Esophagus (tissue), 2 donors: Measurements from ENCODE around the gene RHOT1. TPM values are rescaled to one million over a fixed set of nuclear protein-coding genes. Genes with fewer than 3 reads are reported as not detected.
"Not testable (repeated sequence)": the region's sequence is repeated elsewhere in the genome, so short reads cannot be mapped to it uniquely, and the experiment has no call there.

ENCODE experiments used
- H3K27ac ChIP-seq, 2 donors: one replicate each; pipeline ENCODE4 v1.5.1; 2013; ENCODE audit warnings: low read depth in 2 of 2, mild to moderate bottlenecking in 2 of 2, inconsistent platforms in 1 of 2, low read length in 1 of 2, moderate library complexity in 1 of 2
- H3K27me3 ChIP-seq, 2 donors: one replicate each; pipeline ENCODE4 v1.6.1; 2013; ENCODE audit warnings: low read length in 2 of 2, control low read depth in 1 of 2, mild to moderate bottlenecking in 1 of 2; ENCODE audit not compliant: insufficient read depth in 2 of 2, control insufficient read depth in 1 of 2
- H3K36me3 ChIP-seq, 2 donors: one replicate each; pipeline ENCODE4 v1.6.1; 2013; ENCODE audit warnings: low read length in 1 of 2; ENCODE audit not compliant: control insufficient read depth in 2 of 2, insufficient read depth in 2 of 2
- H3K4me1 ChIP-seq, 2 donors: one replicate each; pipeline ENCODE4 v1.6.1; 2013; ENCODE audit warnings: low read length in 1 of 2; ENCODE audit not compliant: control insufficient read depth in 2 of 2, insufficient read depth in 2 of 2
- H3K4me3 ChIP-seq, 2 donors: one replicate each; pipeline ENCODE4 v1.5.1; 2013; ENCODE audit warnings: low read length in 2 of 2, mild to moderate bottlenecking in 2 of 2, low read depth in 1 of 2, moderate library complexity in 1 of 2
- H3K9me3 ChIP-seq, 2 donors: one replicate each; pipeline ENCODE4 v1.6.1; 2013; ENCODE audit warnings: mild to moderate bottlenecking in 2 of 2, low read depth in 1 of 2, low read length in 1 of 2, moderate library complexity in 1 of 2; ENCODE audit not compliant: control insufficient read depth in 2 of 2, insufficient read depth in 1 of 2
- WGBS, 2 donors: extraction: QIAGEN DNeasy Blood & Tissue Kit; methylation state at CpG; one replicate each; pipeline ENCODE4 v1.1.7; 2013; 5-methylcytosine and 5-hydroxymethylcytosine counted together
- polyA plus RNA-seq, 2 donors: library from polyadenylated mRNA; stranded (reverse); fragments of 200-250 nt; gene quantifications; one replicate each; pipeline ENCODE4 v1.2.3, GENCODE V29; 2013
- donor health status: healthy with polysubstance abuse.
- donor health status: Bipolar disorder and iron deficiency.

RHOT1 gene
- polyA plus RNA-seq, 2 donors = 17.7 to 38.3 TPM

DNA sequence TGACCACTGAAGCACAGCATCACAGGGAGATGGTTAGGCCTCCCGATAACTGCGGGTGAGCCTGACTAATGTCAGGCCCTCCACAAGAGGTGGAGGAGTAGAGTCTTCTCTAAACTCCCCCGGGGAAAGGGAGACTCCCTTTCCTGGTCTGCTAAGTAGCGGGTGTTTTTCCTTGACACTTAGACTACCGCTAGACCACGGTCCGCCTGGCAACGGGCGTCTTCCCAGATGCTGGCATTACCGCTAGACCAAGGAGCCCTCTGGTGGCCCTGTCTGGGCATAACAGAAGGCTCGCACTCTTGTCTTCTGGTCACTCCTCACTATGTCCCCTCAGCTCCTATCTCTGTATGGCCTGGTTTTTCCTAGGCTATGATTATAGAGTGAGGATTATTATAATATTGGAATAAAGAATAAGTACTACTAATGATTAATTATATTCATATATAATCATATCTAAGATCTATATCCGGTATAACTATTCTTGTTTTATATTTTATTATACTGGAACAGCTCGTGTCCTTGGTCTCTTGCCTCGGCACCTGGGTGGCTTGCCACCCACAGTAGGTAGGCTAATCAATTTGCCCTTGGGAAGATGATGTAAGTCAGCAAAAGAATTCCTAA, 6.7 kb upstream of the RHOT1 start:
- not testable (repeated sequence) for H3K27ac ChIP-seq, H3K9me3 ChIP-seq, H3K36me3 ChIP-seq, H3K27me3 ChIP-seq, H3K4me1 ChIP-seq, H3K4me3 ChIP-seq
- 46 to 52% methylated on average over 13 of the region's 14 CpGs for WGBS, 2 donors

- WGBS, 2 donors = 87 to 88% methylated on average over 1 of the region's 1 CpG
- H3K4me3 ChIP-seq = no peak overlapping the region
- H3K36me3 ChIP-seq = no peaks in the 10 kb centered on the region
- no peaks in the 10 kb centered on the region for H3K27me3 ChIP-seq
- no peaks in the 10 kb centered on the region for H3K4me1 ChIP-seq
- H3K9me3 ChIP-seq = no peaks in the 10 kb centered on the region
- H3K27ac ChIP-seq = no peak overlapping the region
Observed at GRCh38 chr17:32136856-32137255, 5.4 kb upstream of the RHOT1 start.

DNA sequence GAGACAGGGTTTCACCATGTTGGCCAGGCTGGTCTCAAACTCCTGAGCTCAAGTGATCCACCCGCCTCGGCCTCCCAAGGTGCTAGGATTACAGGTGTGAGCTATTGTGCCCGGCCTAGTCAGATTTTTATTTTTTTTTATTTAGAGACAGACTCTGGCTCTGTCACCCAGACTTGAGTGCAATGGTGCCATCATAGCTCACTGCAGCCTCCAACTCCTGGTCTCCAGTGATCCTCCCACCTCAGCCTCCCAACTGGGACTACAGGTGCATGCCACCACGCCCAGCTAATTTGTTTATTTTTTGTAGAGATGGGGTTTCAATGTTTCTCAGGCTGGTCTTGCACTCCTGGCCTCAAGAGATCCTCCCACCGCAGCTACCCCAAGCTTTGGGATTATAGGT, 2.8 kb upstream of the RHOT1 start:
- not testable (repeated sequence) for H3K36me3 ChIP-seq, H3K9me3 ChIP-seq, H3K27ac ChIP-seq, H3K4me3 ChIP-seq, H3K27me3 ChIP-seq, H3K4me1 ChIP-seq
- WGBS, 2 donors = 91 to 93% methylated on average over 5 of the region's 5 CpGs

- 13 to 15% methylated on average over 3 of the region's 3 CpGs for WGBS, 2 donors
- no peaks in the 10 kb centered on the region for H3K9me3 ChIP-seq
- H3K27me3 ChIP-seq = no peaks in the 10 kb centered on the region
- no peaks in the 10 kb centered on the region for H3K36me3 ChIP-seq
- H3K4me1 ChIP-seq = peaks cover 0 to 2% of the 10 kb centered on the region in 2 donors
- H3K27ac ChIP-seq = peak overlapping the region in 1 of 2 donors; percentile 43
- H3K4me3 ChIP-seq = peak overlapping the region in 1 of 2 donors; percentile 90
Observed at GRCh38 chr17:32141258-32141657, 1.0 kb upstream of the RHOT1 start.

DNA sequence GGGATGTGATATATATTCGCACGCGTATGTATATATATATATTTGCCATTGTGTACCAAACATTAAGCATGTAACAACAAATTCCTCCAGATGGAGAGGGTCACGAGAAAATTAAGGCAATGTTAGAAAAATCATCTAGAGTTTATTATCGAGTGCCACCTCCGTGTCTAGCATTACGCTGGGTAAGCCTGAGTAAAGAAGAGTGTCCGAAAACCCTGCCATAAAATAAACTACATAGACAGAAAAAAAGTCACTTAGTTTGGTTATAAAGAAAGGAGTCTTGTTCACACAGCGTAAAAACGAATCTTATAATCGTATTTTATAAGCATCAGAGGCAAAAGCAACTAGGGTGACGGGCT, 644 bp upstream of the RHOT1 start:
- Histone ChIP-seq H3K4me1 (peaks cover 0 to 2% of the 10 kb centered on the region in 2 donors), H3K27ac (peak overlapping the region; percentile 91 to 97), H3K4me3 (peak overlapping the region; percentile 90 to 96), H3K36me3 (no peaks in the 10 kb centered on the region), H3K27me3 (no peaks in the 10 kb centered on the region), H3K9me3 (no peaks in the 10 kb centered on the region)
- 6 to 8% methylated on average over 12 of the region's 12 CpGs for WGBS, 2 donors

DNA sequence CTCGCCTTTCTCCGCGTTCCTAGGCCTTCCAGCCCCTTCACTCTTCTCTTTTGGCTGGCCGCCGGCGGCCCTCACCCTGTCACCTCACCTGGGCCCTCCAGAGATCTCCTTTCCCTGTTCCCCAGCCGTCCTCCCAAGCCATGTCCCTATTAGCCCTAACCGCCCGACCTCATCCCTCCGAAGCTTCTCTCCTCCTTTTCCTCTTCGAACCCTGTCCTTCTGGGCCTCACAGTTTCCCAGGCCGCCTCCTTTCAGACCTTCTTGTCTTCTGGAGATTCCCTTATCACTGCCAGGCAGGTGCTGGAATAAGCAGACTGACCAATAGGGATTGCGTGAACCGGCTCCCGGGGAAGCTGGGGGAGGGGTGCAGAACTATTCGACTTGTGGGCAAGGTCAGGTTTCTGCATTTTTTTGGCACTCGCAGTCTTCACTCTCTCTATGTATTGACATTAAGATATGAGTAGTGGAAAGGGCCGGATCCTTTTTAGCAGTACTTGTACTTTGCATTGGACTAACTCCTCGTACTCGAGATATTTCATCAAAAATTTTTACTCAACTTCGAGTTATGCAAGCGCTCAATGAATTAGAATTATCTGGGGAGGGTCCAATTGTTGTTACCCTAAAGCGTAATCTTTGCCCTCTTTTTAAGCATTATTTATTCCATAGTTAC, 690 bp downstream of the RHOT1 start:
- peaks cover 0 to 2% of the 10 kb centered on the region in 2 donors for H3K4me1 ChIP-seq
- peak overlapping the region; percentile 90 to 96 for H3K4me3 ChIP-seq
- H3K36me3 ChIP-seq = no peaks in the 10 kb centered on the region
- no peaks in the 10 kb centered on the region for H3K9me3 ChIP-seq
- H3K27ac ChIP-seq = peak overlapping the region; percentile 91 to 97
- WGBS, 2 donors = 2 to 3% methylated on average over 23 of the region's 23 CpGs
- no peaks in the 10 kb centered on the region for H3K27me3 ChIP-seq

GRCh38 chr17:32143527-32143870, 1.2 kb downstream of the RHOT1 start:
- Histone ChIP-seq H3K27me3 (no peaks in the 10 kb centered on the region), H3K9me3 (no peaks in the 10 kb centered on the region), H3K27ac (no peak overlapping the region), H3K36me3 (no peaks in the 10 kb centered on the region), H3K4me3 (peak overlapping the region in 1 of 2 donors; percentile 90), H3K4me1 (peaks cover 0 to 2% of the 10 kb centered on the region in 2 donors)
- WGBS, 2 donors = 27% methylated on average over 6 of the region's 6 CpGs

GRCh38 chr17:32144442-32144841, 2.1 kb downstream of the RHOT1 start:
- not testable (repeated sequence) for H3K4me3 ChIP-seq, H3K4me1 ChIP-seq, H3K9me3 ChIP-seq, H3K36me3 ChIP-seq, H3K27me3 ChIP-seq
- WGBS, 2 donors = 96 to 97% methylated on average over 2 of the region's 2 CpGs
- H3K27ac ChIP-seq = peak overlapping the region in 1 of 2 donors; percentile 47

DNA sequence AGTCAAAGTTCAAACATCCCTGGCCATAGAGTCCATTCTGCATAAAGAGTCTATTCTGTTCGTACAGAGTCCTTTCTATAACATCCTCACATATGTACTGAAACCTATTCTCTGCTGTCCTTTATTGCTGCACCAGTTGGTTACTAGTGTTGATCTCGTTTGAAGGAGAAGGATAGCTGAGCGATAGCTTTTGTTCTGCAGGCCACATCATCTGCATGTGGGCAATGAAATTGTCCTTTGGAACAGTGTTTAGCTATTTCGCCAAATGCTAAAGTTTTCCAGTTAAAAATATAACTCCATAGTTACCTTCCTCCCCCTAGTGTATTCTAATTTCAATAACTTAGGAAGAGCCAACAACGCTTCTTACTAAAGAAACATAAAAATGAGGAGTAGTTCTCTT, 6.0 kb downstream of the RHOT1 start:
- 83 to 87% methylated on average over 5 of the region's 5 CpGs for WGBS, 2 donors
- H3K27ac ChIP-seq = no peak overlapping the region

GRCh38 chr17:32150358-32150757, 8.1 kb downstream of the RHOT1 start:
- Histone ChIP-seq H3K4me3 (no peak overlapping the region), H3K4me1 (no peaks in the 10 kb centered on the region), H3K27ac (no peak overlapping the region), H3K27me3 (no peaks in the 10 kb centered on the region), H3K36me3 (no peaks in the 10 kb centered on the region), H3K9me3 (no peaks in the 10 kb centered on the region)

More for the DNA sequence above, 6.0 kb downstream of the RHOT1 start:
- Histone ChIP-seq H3K4me3 (no peak overlapping the region), H3K27me3 (no peaks in the 10 kb centered on the region), H3K4me1 (peaks cover 0 to 2% of the 10 kb centered on the region in 2 donors), H3K9me3 (no peaks in the 10 kb centered on the region), H3K36me3 (no peaks in the 10 kb centered on the region)
